ENCODE measurements around the gene NCKAP5. TPM values are rescaled to one million over a fixed set of nuclear protein-coding genes. Genes with fewer than 3 reads are reported as not detected.

Gene NCKAP5
- total and polyA plus RNA-seq, 9 of the 15 experiments (the other 6 are each of a cell fraction or from before 2014, with no cell fraction given), result not detected

DNA sequence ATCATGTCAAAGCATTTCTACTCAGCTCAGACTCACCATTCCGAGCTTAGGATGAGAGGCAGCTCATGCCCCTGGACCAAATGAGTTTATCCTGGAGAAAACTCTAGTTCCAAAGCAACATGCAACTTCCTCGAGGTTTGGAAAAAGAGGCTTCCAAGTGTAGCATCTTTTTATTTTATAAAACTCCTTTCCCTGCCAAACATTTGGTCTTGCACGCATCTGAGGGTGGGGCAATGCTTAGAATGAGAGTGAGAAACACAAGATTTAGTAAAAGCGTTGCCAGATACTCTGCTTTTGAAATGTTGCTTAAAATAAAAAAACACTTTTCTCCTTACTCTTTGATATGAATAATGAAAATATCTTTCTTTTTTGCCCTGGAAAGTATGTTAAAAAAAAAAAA lies 151.5 kb downstream of the NCKAP5 start:
- Histone ChIP-seq H3K27ac (ENCODE audit: extremely low read depth, low read depth, low read length) (no peak overlapping the region), H3K9me3 (replicated peaks; ENCODE audit: control insufficient read depth, insufficient read depth, low read depth, low read length) (no peaks in the 10 kb centered on the region), H3K4me3 (no peak overlapping the region), H3K36me3 (ENCODE audit: control insufficient read depth, insufficient read depth, low read length) (no peaks in the 10 kb centered on the region), H4K20me1 (replicated peaks; ENCODE audit: control insufficient read depth, insufficient read depth, low read length) (no peaks in the 10 kb centered on the region), H3K9me1 (ENCODE audit: control insufficient read depth, insufficient read depth, low read length) (no peaks in the 10 kb centered on the region), H3K4me1 (replicated peaks in 1 of 2; ENCODE audit: control insufficient read depth in 2 of 2, insufficient read depth in 2 of 2, low read length in 2 of 2) (no peaks in the 10 kb centered on the region), H3K79me2 (ENCODE audit: control insufficient read depth, insufficient read depth, low read length) (no peaks in the 10 kb centered on the region), H3K27me3 (ENCODE audit: control insufficient read depth in 2 of 2, insufficient read depth in 2 of 2, low read length in 2 of 2) (no peaks in the 10 kb centered on the region), H3K9ac (ENCODE audit: insufficient read depth in 1 of 2, low read depth in 2 of 2, low read length in 2 of 2) (no peak overlapping the region), H3K4me2 (ENCODE audit: insufficient read depth, low read length) (no peak overlapping the region), H2AFZ (ENCODE audit: low read depth, low read length) (no peak overlapping the region)
- POLR2A ChIA-PET, result no interaction called here
- TF ChIP-seq, protein P1, sequence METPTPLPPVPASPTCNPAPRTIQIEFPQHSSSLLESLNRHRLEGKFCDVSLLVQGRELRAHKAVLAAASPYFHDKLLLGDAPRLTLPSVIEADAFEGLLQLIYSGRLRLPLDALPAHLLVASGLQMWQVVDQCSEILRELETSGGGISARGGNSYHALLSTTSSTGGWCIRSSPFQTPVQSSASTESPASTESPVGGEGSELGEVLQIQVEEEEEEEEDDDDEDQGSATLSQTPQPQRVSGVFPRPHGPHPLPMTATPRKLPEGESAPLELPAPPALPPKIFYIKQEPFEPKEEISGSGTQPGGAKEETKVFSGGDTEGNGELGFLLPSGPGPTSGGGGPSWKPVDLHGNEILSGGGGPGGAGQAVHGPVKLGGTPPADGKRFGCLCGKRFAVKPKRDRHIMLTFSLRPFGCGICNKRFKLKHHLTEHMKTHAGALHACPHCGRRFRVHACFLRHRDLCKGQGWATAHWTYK (CRISPR knock-in tag; IDR thresholded peaks at IDR 0.05), result no peak
- no peak for TF ChIP-seq HCFC1 (IDR thresholded peaks at IDR 0.05; ENCODE audit: low read depth, low read length)
- TF ChIP-seq FOXA1 (IDR thresholded peaks at IDR 0.05; ENCODE audit: borderline replicate concordance), result no peak
- TF ChIP-seq, protein P2, sequence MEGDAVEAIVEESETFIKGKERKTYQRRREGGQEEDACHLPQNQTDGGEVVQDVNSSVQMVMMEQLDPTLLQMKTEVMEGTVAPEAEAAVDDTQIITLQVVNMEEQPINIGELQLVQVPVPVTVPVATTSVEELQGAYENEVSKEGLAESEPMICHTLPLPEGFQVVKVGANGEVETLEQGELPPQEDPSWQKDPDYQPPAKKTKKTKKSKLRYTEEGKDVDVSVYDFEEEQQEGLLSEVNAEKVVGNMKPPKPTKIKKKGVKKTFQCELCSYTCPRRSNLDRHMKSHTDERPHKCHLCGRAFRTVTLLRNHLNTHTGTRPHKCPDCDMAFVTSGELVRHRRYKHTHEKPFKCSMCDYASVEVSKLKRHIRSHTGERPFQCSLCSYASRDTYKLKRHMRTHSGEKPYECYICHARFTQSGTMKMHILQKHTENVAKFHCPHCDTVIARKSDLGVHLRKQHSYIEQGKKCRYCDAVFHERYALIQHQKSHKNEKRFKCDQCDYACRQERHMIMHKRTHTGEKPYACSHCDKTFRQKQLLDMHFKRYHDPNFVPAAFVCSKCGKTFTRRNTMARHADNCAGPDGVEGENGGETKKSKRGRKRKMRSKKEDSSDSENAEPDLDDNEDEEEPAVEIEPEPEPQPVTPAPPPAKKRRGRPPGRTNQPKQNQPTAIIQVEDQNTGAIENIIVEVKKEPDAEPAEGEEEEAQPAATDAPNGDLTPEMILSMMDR (IDR thresholded peaks at IDR 0.05 in 2 of 3, conservative IDR thresholded peaks at IDR 0.05 in 1 of 3; ENCODE audit: insufficient read depth in 2 of 3, low read depth in 1 of 3, low read length in 3 of 3), result no peak
- TF ChIP-seq ZNF445 (CRISPR knock-in tag; IDR thresholded peaks at IDR 0.05; ENCODE audit: low read depth), result no peak
- no peak for TF ChIP-seq EP400 (IDR thresholded peaks at IDR 0.05)
- TF ChIP-seq GABPB1 (CRISPR knock-in tag; IDR thresholded peaks at IDR 0.05), result no peak
- TF ChIP-seq GATAD2B (IDR thresholded peaks at IDR 0.05; ENCODE audit: borderline replicate concordance), result no peak
- no peak for TF ChIP-seq PHF21A (IDR thresholded peaks at IDR 0.05; ENCODE audit: borderline replicate concordance, low read depth)
- no peak for TF ChIP-seq SRF (CRISPR knock-in tag; IDR thresholded peaks at IDR 0.05)
- TF ChIP-seq ZNF507 (tag; conservative IDR thresholded peaks at IDR 0.05), result no peak
- TF ChIP-seq SREBF2 (CRISPR knock-in tag; IDR thresholded peaks at IDR 0.05), result no peak
- FAIRE-seq (no peak), DNase-seq (ENCODE audit: extremely low read depth in 1 of 4, low spot score in 3 of 4) (no peak), ATAC-seq (no peak)
- BruUV-seq (replicated peaks), result no TSS peak
- 0% methylated on average over 4 of the region's 4 CpGs for WGBS (ENCODE audit: insufficient coverage, low coverage, missing lambda C conversion rate)
- intact Hi-C loops (cut with micrococcal nuclease) (no loop called here), in situ Hi-C loops (cut with MboI) (no loop called here)
- CTCF ChIA-PET (ENCODE audit: low intra/inter-chr PET ratio), result no interaction called here

Measured in K562 (cell line).